Endothelial cell of umbilical vein (primary cell): ENCODE results near the gene LHPP. TPM values are rescaled to one million over a fixed set of nuclear protein-coding genes. Genes with fewer than 3 reads are reported as not detected.

Source experiments
- BruUV-seq: library from RNA; stranded (reverse); fragments of 400-500 nt; replicated peaks from 2 replicates; lab custom pipeline; 2021; lab: Mats Ljungman, UMichigan
- CTCF ChIA-PET: fragments of 300-600, 350-600 bp; sonication (Branson Sonifier 250); formaldehyde crosslinking; loops from one replicate; lab custom pipeline; 2021; ENCODE audit warnings: antibody characterized with exemption, inconsistent platforms; lab: Charles Lee
- POLR2A ChIA-PET: fragments of 300-600, 350-600 bp; sonication (Branson Sonifier 250); formaldehyde crosslinking; loops from one replicate; lab custom pipeline; 2021; ENCODE audit warnings: antibody characterized with exemption, inconsistent platforms; lab: Charles Lee
- DNase-seq: peaks from one replicate; pipeline ENCODE4 v3.0.0-alpha.2; 2011; ENCODE audit warnings: low read depth, low spot score
- FAIRE-seq: peaks from 2 replicates; lab custom pipeline; 2011; peaks lifted over from hg19 to GRCh38; lab: Jason Lieb, UNC
- H2AFZ ChIP-seq: 2 replicates; pipeline ENCODE4 v1.6.0; 2012; ENCODE audit warnings: low read depth, low read length, control low read depth, inconsistent platforms
- H3K27ac ChIP-seq: 2 replicates; pipeline ENCODE4 v1.5.1; 2011; ENCODE audit warnings: low read depth, mild to moderate bottlenecking, control low read depth, low read length, moderate library complexity; ENCODE audit not compliant: insufficient read depth
- H3K27me3 ChIP-seq, 2 experiments: 2 replicates each; pipeline versions ENCODE4 v1.6.0 to v1.6.1; 2011; ENCODE audit warnings: low read length in 2 of 2, mixed read lengths in 1 of 2; ENCODE audit not compliant: control insufficient read depth in 2 of 2, insufficient read depth in 2 of 2
- H3K36me3 ChIP-seq, 2 experiments: 2 replicates in 1 of 2; 3 replicates in 1 of 2; pipeline ENCODE4 v1.5.1; 2011; ENCODE audit warnings: low read length in 2 of 2, mild to moderate bottlenecking in 1 of 2, moderate library complexity in 1 of 2; ENCODE audit not compliant: control insufficient read depth in 2 of 2, insufficient read depth in 2 of 2; ENCODE audit errors: extremely low read depth in 1 of 2
- H3K4me1 ChIP-seq: 3 replicates; pipeline ENCODE4 v1.5.1; 2011; ENCODE audit warnings: mild to moderate bottlenecking, low read length; ENCODE audit not compliant: control insufficient read depth, insufficient read depth; ENCODE audit errors: extremely low read depth
- H3K4me2 ChIP-seq: 2 replicates; pipeline ENCODE4 v1.6.1; 2011; ENCODE audit warnings: low read length, control low read depth, mixed read lengths; ENCODE audit not compliant: insufficient read depth
- H3K4me3 ChIP-seq, 3 experiments: fragments of 200-600 bp in 1 of 3; sonication (generic), shearing (Covaris generic) in 1 of 3; replicated peaks in 1 of 3; 2 replicates each; pipeline ENCODE4 v1.5.1; 2011 to 2016; ENCODE audit warnings: control low read depth in 3 of 3, low read length in 3 of 3, mild to moderate bottlenecking in 2 of 3, inconsistent platforms in 1 of 3, low read depth in 1 of 3, moderate library complexity in 1 of 3; ENCODE audit not compliant: insufficient read depth in 1 of 3
- H3K79me2 ChIP-seq: 2 replicates; pipeline ENCODE4 v1.6.0; 2012; ENCODE audit warnings: low read length, inconsistent platforms; ENCODE audit not compliant: control insufficient read depth, insufficient read depth
- H3K9ac ChIP-seq: replicated peaks from 2 replicates; pipeline ENCODE3; 2011; ENCODE audit warnings: low read length, control low read depth; ENCODE audit not compliant: insufficient read depth; ENCODE audit errors: extremely low read depth
- H3K9me1 ChIP-seq: replicated peaks from 3 replicates; pipeline ENCODE4 v1.6.0; 2011; ENCODE audit warnings: mild to moderate bottlenecking, low read length; ENCODE audit not compliant: control insufficient read depth, insufficient read depth; ENCODE audit errors: extremely low read depth
- H3K9me3 ChIP-seq: replicated peaks from 2 replicates; pipeline ENCODE4 v1.5.1; 2012; ENCODE audit warnings: low read length, inconsistent platforms; ENCODE audit not compliant: control insufficient read depth, insufficient read depth
- H4K20me1 ChIP-seq: replicated peaks from 2 replicates; pipeline ENCODE3; 2011; ENCODE audit warnings: mild to moderate bottlenecking, low read length; ENCODE audit not compliant: control insufficient read depth, insufficient read depth; ENCODE audit errors: extremely low read depth
- CTCF ChIP-seq, 2 donors: IDR thresholded peaks; 1 replicate in 1 of 2; 2 replicates in 1 of 2; pipeline ENCODE4 v1.5.1; 2011; ENCODE audit warnings: low read length in 2 of 2, mild to moderate bottlenecking in 2 of 2, moderate library complexity in 2 of 2, control low read depth in 1 of 2, inconsistent platforms in 1 of 2, low read depth in 1 of 2; ENCODE audit not compliant: insufficient read depth in 1 of 2; ENCODE audit errors: extremely low read depth in 1 of 2
- EZH2 ChIP-seq: IDR thresholded peaks from 2 replicates; pipeline ENCODE4 v1.6.1; 2012; ENCODE audit warnings: borderline replicate concordance, low read depth, mild to moderate bottlenecking, moderate library complexity, low read length, inconsistent platforms; ENCODE audit not compliant: severe bottlenecking
- FOS ChIP-seq: IDR thresholded peaks from 2 replicates; pipeline ENCODE4 v1.6.1; 2011; ENCODE audit warnings: mild to moderate bottlenecking, low read length, moderate library complexity, borderline replicate concordance; ENCODE audit not compliant: insufficient read depth
- GATA2 ChIP-seq: IDR thresholded peaks from 2 replicates; pipeline ENCODE4 v1.7.0; 2011; ENCODE audit warnings: low read depth, mild to moderate bottlenecking, moderate library complexity, mixed read lengths, low read length; ENCODE audit not compliant: insufficient read length, insufficient read depth
- JUN ChIP-seq: IDR thresholded peaks from 2 replicates; pipeline ENCODE4 v1.6.1; 2011; ENCODE audit warnings: borderline replicate concordance, low read depth; ENCODE audit not compliant: insufficient read length, insufficient read depth
- MAX ChIP-seq: IDR thresholded peaks from 2 replicates; pipeline ENCODE4 v1.6.1; 2011; ENCODE audit not compliant: insufficient read depth, insufficient read length
- MYC ChIP-seq: IDR thresholded peaks from one replicate; pipeline ENCODE4 v1.6.1; 2011; ENCODE audit warnings: mild to moderate bottlenecking, low read depth, low read length
- POLR2A ChIP-seq: IDR thresholded peaks from 2 replicates; pipeline ENCODE4 v1.6.1; 2012; ENCODE audit warnings: low read depth, mild to moderate bottlenecking, control low read depth, low read length
- POLR2AphosphoS5 ChIP-seq: IDR thresholded peaks from 2 replicates; pipeline ENCODE4 v1.6.1; 2012; ENCODE audit warnings: low read depth, mild to moderate bottlenecking, control low read depth, low read length, moderate library complexity; ENCODE audit not compliant: insufficient read depth
- dilution Hi-C: fragments of 300-500 bp; cut with MboI; formaldehyde crosslinking; loops from one replicate; pipeline ENCODE4 v1.15.0; 2019; ENCODE audit warnings: low sequenced_read_pairs; ENCODE audit not compliant: extremely low pct_ligation_motif_present
- intact Hi-C: fragments of 100-400 bp; cut with micrococcal nuclease; formaldehyde crosslinking; loops from one replicate; pipeline ENCODE4 v1.10.0; 2022
- polyA plus RNA-seq, 4 experiments: library from polyadenylated mRNA; depleted of rRNA in 3 of 4; stranded (reverse) in 3 of 4; unstranded in 1 of 4; fragments of >200 nt; gene quantifications; 2 replicates each; pipeline versions ENCODE4 v1.2.1 to v1.2.3, GENCODE V29; 2011 to 2012; ENCODE audit warnings: missing spikeins in 1 of 4
- total RNA-seq: library from RNA; stranded (reverse); gene quantifications from 2 replicates; pipeline ENCODE4 v1.2.3, GENCODE V29; 2021

The LHPP gene
- total and polyA plus RNA-seq, 2 donors (not counting 3 experiments of a cell fraction or from before 2014, with no cell fraction given) = 5.8 to 11.2 TPM

GRCh38 chr10:124647421-124648130, 186.0 kb downstream of the LHPP start:
- peaks cover 5% of the 10 kb centered on the region for H3K79me2 ChIP-seq

More at GRCh38 chr10:124647421-124648130, 186.0 kb downstream of the LHPP start:
- ChIA-PET CTCF (interaction anchor here (1.0 to 4.4 kb wide), 8 partner anchors 10 to 98 kb away, joined by 3 to 50 read pairs (median 4); no protein-coding TSS in a partner anchor), POLR2A (no interaction called here)
- FAIRE-seq = peak; percentile 57
- Histone ChIP-seq H3K9ac (no peak overlapping the region), H3K9me3 (no peaks in the 10 kb centered on the region), H2AFZ (no peak overlapping the region), H3K4me3 (no peak overlapping the region), H3K27ac (peak overlapping the region; percentile 36), H3K36me3 (no peaks in the 10 kb centered on the region), H4K20me1 (no peaks in the 10 kb centered on the region), H3K4me1 (peaks cover 35% of the 10 kb centered on the region), H3K9me1 (no peaks in the 10 kb centered on the region), H3K4me2 (no peak overlapping the region), H3K27me3 (no peaks in the 10 kb centered on the region)
- intact Hi-C loops (loop anchor here (2.0 to 10.0 kb wide), 4 partner anchors 35 to 231 kb away; partner anchors contain the start of gene ABRAXAS2), dilution Hi-C loops (no loop called here)
- TF ChIP-seq POLR2A (no peak), MYC (no peak), FOS (no peak), EZH2 (no peak), GATA2 (no peak), POLR2AphosphoS5 (peak; percentile 14), JUN (no peak), MAX (no peak), CTCF (IDR thresholded peaks at IDR 0.05; ENCODE audit: extremely low read depth in 1 of 2, insufficient read depth in 1 of 2, low read depth in 1 of 2, low read length in 2 of 2) (peak; percentile 25)
- DNase-seq = peak; percentile 46
- no TSS peak for BruUV-seq
